CD4-positive, alpha-beta T cell treated with Interleukin-17A for 4 hours (primary cell): Measurements from ENCODE around the gene BORCS8.
"Not testable (repeated sequence)": the region's sequence is repeated elsewhere in the genome, so short reads cannot be mapped to it uniquely, and the experiment has no call there.

ENCODE experiments used
- DNase-seq: peaks from one replicate; pipeline ENCODE4 v3.0.0-alpha.2; 2020; ENCODE audit warnings: mixed read lengths

The BORCS8 gene

GRCh38 chr19:19179548-19180441 lies 12.2 kb downstream of the BORCS8 start:
- DNase-seq, result no peak

- no peak for DNase-seq
These were observed 15.0 kb downstream of the BORCS8 start for GRCh38 chr19:19176950-19177349.

- not testable (repeated sequence) for DNase-seq
These were observed 18.7 kb downstream of the BORCS8 start for GRCh38 chr19:19173243-19173642.

- DNase-seq, result no peak
These were observed 20.0 kb downstream of the BORCS8 start for GRCh38 chr19:19171821-19172532.

- DNase-seq, result no peak
These were observed 20.9 kb downstream of the BORCS8 start for GRCh38 chr19:19170873-19171672.

- peak; percentile 83 for DNase-seq
These were observed 21.7 kb downstream of the BORCS8 start, which contains the start of gene MEF2B for GRCh38 chr19:19170053-19170872. TSS of gene MEF2B (minus strand) at chr19:19170263. CDS start at chr19:19150735, 19,528 bp downstream.

GRCh38 chr19:19169236-19170052 lies 22.5 kb downstream of the BORCS8 start:
- DNase-seq, result no peak

- no peak for DNase-seq
These were observed 24.3 kb downstream of the BORCS8 start for GRCh38 chr19:19167612-19168011.

- DNase-seq, result no peak
These were observed 26.6 kb downstream of the BORCS8 start for GRCh38 chr19:19165396-19165795.

- no peak for DNase-seq
These were observed 29.5 kb downstream of the BORCS8 start for GRCh38 chr19:19162495-19162894.

- no peak for DNase-seq
These were observed 31.4 kb downstream of the BORCS8 start for GRCh38 chr19:19160461-19161035.

- no peak for DNase-seq
These were observed 32.4 kb downstream of the BORCS8 start for GRCh38 chr19:19159534-19159933.

- DNase-seq, result no peak
These were observed 34.1 kb downstream of the BORCS8 start for GRCh38 chr19:19157808-19158207.

- DNase-seq, result no peak
These were observed 36.3 kb downstream of the BORCS8 start for GRCh38 chr19:19155495-19156219.

- DNase-seq, result no peak
These were observed 37.0 kb downstream of the BORCS8 start for GRCh38 chr19:19154768-19155494.

GRCh38 chr19:19152668-19153384 lies 39.1 kb downstream of the BORCS8 start:
- no peak for DNase-seq

- no peak for DNase-seq
These were observed 40.5 kb downstream of the BORCS8 start for GRCh38 chr19:19151418-19151817.

- DNase-seq, result no peak
These were observed 42.5 kb downstream of the BORCS8 start for GRCh38 chr19:19149435-19149834.

- DNase-seq, result not testable (repeated sequence)
These were observed 43.4 kb downstream of the BORCS8 start for GRCh38 chr19:19148504-19148903.
